HL-60 (cell line): ENCODE results near the gene RAB12.

Experiments used
- CTCF ChIP-seq: IDR thresholded peaks from one replicate; pipeline ENCODE4 v1.5.1; 2011; ENCODE audit warnings: low read length, control low read depth, inconsistent platforms; ENCODE audit not compliant: insufficient read depth
- REST ChIP-seq: IDR thresholded peaks from 2 replicates; pipeline ENCODE4 v1.6.1; 2012; ENCODE audit warnings: low read depth; ENCODE audit not compliant: insufficient replicate concordance

- TF ChIP-seq REST, result no peak
- no peak for TF ChIP-seq CTCF
These were observed 47.9 kb upstream of the RAB12 start for GRCh38 chr18:8561123-8561910.
